T-helper 22 cell (primary cell): ENCODE results near the gene SLIT3.

ENCODE experiments used
- DNase-seq: peaks from one replicate; pipeline ENCODE4 v3.0.0-alpha.2; 2020; ENCODE audit warnings: low read depth

Gene SLIT3

GRCh38 chr5:169300468-169301385, at the start of gene SLIT3:
Gene SLIT3 (minus strand): TSS chr5:169301139. CDS start chr5:169300709, 430 bp downstream.
- no peak for DNase-seq

GRCh38 chr5:169350016-169350415, 49.1 kb upstream of the SLIT3 start:
- no peak for DNase-seq

GRCh38 chr5:169347786-169348185, 46.8 kb upstream of the SLIT3 start:
- DNase-seq, result no peak

GRCh38 chr5:169344629-169345028, 43.7 kb upstream of the SLIT3 start:
- DNase-seq, result no peak

GRCh38 chr5:169343766-169344165, 42.8 kb upstream of the SLIT3 start:
- DNase-seq, result no peak

GRCh38 chr5:169341556-169341955, 40.6 kb upstream of the SLIT3 start:
- DNase-seq, result no peak

GRCh38 chr5:169339869-169340268, 38.9 kb upstream of the SLIT3 start:
- no peak for DNase-seq

GRCh38 chr5:169336242-169336641, 35.3 kb upstream of the SLIT3 start:
- no peak for DNase-seq

- DNase-seq, result no peak
Measured at GRCh38 chr5:169335806-169336205, 34.9 kb upstream of the SLIT3 start.

GRCh38 chr5:169333518-169333917, 32.6 kb upstream of the SLIT3 start:
- no peak for DNase-seq

- DNase-seq, result no peak
Measured at GRCh38 chr5:169331292-169331852, 30.4 kb upstream of the SLIT3 start.

- no peak for DNase-seq
Measured at GRCh38 chr5:169328401-169328800, 27.5 kb upstream of the SLIT3 start.

- no peak for DNase-seq
Measured at GRCh38 chr5:169325273-169325672, 24.3 kb upstream of the SLIT3 start.

- no peak for DNase-seq
Measured at GRCh38 chr5:169318556-169318955, 17.6 kb upstream of the SLIT3 start.

GRCh38 chr5:169307646-169308045, 6.7 kb upstream of the SLIT3 start:
- DNase-seq, result no peak

GRCh38 chr5:169305366-169305765, 4.4 kb upstream of the SLIT3 start:
- no peak for DNase-seq

GRCh38 chr5:169304175-169304574, 3.2 kb upstream of the SLIT3 start:
- no peak for DNase-seq

GRCh38 chr5:169303119-169303515, 2.2 kb upstream of the SLIT3 start:
- DNase-seq, result no peak

- DNase-seq, result no peak
Measured at GRCh38 chr5:169302491-169303118, 1.7 kb upstream of the SLIT3 start.

GRCh38 chr5:169301986-169302385, 1.0 kb upstream of the SLIT3 start:
- no peak for DNase-seq

- DNase-seq, result no peak
Measured at GRCh38 chr5:169301386-169301934, 521 bp upstream of the SLIT3 start.

- no peak for DNase-seq
Measured at GRCh38 chr5:169299663-169300467, 1.1 kb downstream of the SLIT3 start.
